AG10803 (cell line): ENCODE data around the gene ARMC2.

Experiments
- DNase-seq: peaks from one replicate; pipeline ENCODE4 v3.0.0; 2010; ENCODE audit warnings: low read depth
- H3K4me3 ChIP-seq: 2 replicates; pipeline ENCODE4 v1.5.1; 2011; ENCODE audit warnings: mild to moderate bottlenecking, low read length, control low read depth
- CTCF ChIP-seq: conservative IDR thresholded peaks from 2 replicates; pipeline ENCODE4 v1.5.1; 2011; ENCODE audit warnings: mild to moderate bottlenecking, low read length, control low read depth, inconsistent platforms

ARMC2 gene

DNA sequence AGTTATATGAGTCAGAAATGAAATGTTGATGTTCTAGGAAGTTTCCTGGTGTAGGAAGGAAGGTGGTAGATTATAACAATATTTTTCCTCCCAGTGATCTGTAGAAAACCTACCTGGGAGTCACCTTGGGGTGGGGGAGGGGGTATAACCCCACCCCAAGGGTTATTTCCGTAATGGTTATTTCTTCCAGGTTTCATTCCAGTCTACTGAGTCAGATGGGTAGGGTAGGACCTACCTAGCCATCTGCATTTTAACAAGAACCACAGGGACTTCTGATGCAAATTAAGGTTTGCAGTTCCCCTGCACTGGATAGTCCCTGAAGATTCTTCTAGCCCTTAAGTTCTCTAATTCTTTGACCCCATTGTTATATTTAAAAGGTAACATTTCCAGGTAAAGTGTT, 88.9 kb downstream of the ARMC2 start:
- no peak for TF ChIP-seq CTCF
- no peak overlapping the region for H3K4me3 ChIP-seq
- no peak for DNase-seq

DNA sequence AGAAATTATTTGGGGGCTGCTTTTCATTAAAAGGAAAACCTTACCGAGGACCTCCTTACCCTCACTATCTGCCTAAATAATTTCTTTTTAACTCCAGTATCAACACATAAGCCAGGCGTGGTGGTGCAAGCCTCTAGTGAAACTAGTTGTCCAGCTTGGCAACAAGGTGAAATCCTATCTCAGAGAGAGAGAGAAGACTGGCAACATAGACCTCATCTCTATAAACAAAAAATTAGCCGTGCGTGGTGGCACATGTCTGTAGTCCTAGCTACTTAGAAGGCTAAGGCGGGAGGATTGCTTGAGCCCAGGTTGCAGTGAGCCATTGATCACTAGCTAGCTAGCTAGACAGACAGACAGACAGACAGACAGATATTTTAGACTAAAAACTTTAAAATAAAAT, 92.5 kb downstream of the ARMC2 start:
- no peak overlapping the region for H3K4me3 ChIP-seq
- no peak for DNase-seq
- no peak for TF ChIP-seq CTCF

- H3K4me3 ChIP-seq: no peak overlapping the region
- DNase-seq: no peak
- TF ChIP-seq CTCF: no peak
Observed at GRCh38 chr6:108941281-108941680, 93.1 kb downstream of the ARMC2 start.

- H3K4me3 ChIP-seq: no peak overlapping the region
- TF ChIP-seq CTCF: no peak
- DNase-seq: no peak
Observed at GRCh38 chr6:108941859-108942258, 93.6 kb downstream of the ARMC2 start.

DNA sequence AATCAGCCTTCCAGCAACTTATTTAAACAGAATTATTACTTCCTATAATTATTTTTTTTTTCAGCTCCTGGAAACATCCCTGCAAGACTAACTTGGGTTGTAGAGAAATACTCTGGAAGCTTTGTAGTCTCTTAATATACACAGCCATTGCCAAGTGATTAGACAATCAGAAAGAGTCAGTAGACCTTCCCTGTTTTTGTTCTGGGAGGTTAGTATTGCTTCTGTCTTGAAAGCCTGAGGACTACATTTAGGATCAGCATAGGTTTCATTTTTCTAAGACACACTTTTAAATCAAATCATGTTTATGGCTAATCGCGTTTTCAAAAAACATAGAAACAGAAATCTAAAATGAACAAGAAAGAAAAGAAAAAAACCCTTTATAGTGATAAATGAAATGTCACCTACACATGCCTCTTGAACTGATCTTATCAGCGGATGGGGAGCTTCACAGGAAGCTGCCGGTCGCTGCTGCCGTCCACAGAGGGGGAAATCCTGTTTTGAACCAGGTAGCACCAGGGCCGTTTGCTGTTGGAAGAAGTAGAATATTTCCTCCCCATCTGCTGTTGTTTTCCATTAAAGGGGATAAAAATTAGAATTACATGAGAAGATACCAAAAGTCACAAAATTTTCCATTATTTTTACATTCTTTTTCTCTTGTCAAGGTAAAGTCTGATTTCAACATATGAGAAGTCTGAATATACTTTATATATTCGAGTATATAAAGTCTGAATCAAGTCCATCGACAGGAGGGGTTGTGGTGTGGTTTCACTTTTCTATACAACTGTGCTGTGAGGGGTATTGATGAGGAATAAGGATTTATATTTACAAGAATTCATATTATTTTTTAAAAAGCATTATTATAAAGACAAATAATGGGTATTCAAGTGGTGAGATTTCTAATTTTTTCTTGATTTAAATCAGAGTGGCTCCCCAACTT, 94.6 kb downstream of the ARMC2 start:
- TF ChIP-seq CTCF: no peak
- H3K4me3 ChIP-seq: no peak overlapping the region
- DNase-seq: no peak

- no peak for TF ChIP-seq CTCF
- H3K4me3 ChIP-seq: no peak overlapping the region
- no peak for DNase-seq
Observed at GRCh38 chr6:108944071-108944470, 95.8 kb downstream of the ARMC2 start.
